GM12892 (cell line): ENCODE measurements around the gene CDC5L.

Source experiments
- POLR2A ChIP-seq: IDR thresholded peaks from 2 replicates; pipeline ENCODE4 v1.6.1; 2011; ENCODE audit warnings: low read depth, low read length, control low read depth
- POLR2AphosphoS5 ChIP-seq: IDR thresholded peaks from 2 replicates; pipeline ENCODE4 v1.6.1; 2011; ENCODE audit warnings: low read depth, low read length, control low read depth

GRCh38 chr6:44453146-44453545 is 65.6 kb downstream of the CDC5L start:
- TF ChIP-seq POLR2AphosphoS5 (no peak), POLR2A (no peak)
